ENCODE data around the gene SEMA4A. TPM values are rescaled to one million over a fixed set of nuclear protein-coding genes. Genes with fewer than 3 reads are reported as not detected.

The SEMA4A gene
- total RNA-seq, 1 donor from 2014 or later, result 30.7 TPM

GRCh38 chr1:156154317-156154749, 948 bp downstream of the SEMA4A start:
- peak; percentile 90 for ATAC-seq
- intact Hi-C loops (cut with DNase I), result no loop called here
- Histone ChIP-seq H3K27ac (peak overlapping the region; percentile 51), H3K4me3 (peak overlapping the region; percentile 37), H3K9me3 (no peaks in the 10 kb centered on the region), H3K4me1 (peaks cover 11% of the 10 kb centered on the region), H3K27me3 (no peaks in the 10 kb centered on the region), H3K36me3 (no peaks in the 10 kb centered on the region)
- DNase-seq, result peak; percentile 80
- TF ChIP-seq CTCF (IDR thresholded peaks at IDR 0.05), result no peak

- Histone ChIP-seq H3K9me3 (no peaks in the 10 kb centered on the region), H3K36me3 (no peaks in the 10 kb centered on the region), H3K4me3 (no peak overlapping the region), H3K27ac (no peak overlapping the region), H3K27me3 (no peaks in the 10 kb centered on the region), H3K4me1 (peaks cover 10% of the 10 kb centered on the region)
- TF ChIP-seq CTCF (IDR thresholded peaks at IDR 0.05), result no peak
- ATAC-seq, result no peak
- DNase-seq, result no peak
- intact Hi-C loops (cut with DNase I), result no loop called here
Measured at GRCh38 chr1:156155756-156156510, 2.5 kb downstream of the SEMA4A start.

GRCh38 chr1:156157506-156157905, 4.1 kb downstream of the SEMA4A start:
- Histone ChIP-seq H3K4me3 (no peak overlapping the region), H3K27me3 (no peaks in the 10 kb centered on the region), H3K4me1 (peaks cover 19% of the 10 kb centered on the region), H3K9me3 (no peaks in the 10 kb centered on the region), H3K36me3 (no peaks in the 10 kb centered on the region), H3K27ac (no peak overlapping the region)
- no peak for TF ChIP-seq CTCF (IDR thresholded peaks at IDR 0.05)
- DNase-seq (no peak), ATAC-seq (no peak)
- intact Hi-C loops (cut with DNase I), result no loop called here

- Histone ChIP-seq H3K9me3 (no peaks in the 10 kb centered on the region), H3K4me1 (peaks cover 20% of the 10 kb centered on the region), H3K27ac (no peak overlapping the region), H3K36me3 (no peaks in the 10 kb centered on the region), H3K4me3 (no peak overlapping the region), H3K27me3 (no peaks in the 10 kb centered on the region)
- intact Hi-C loops (cut with DNase I), result no loop called here
- TF ChIP-seq CTCF (IDR thresholded peaks at IDR 0.05), result no peak
- DNase-seq (no peak), ATAC-seq (no peak)
Measured at GRCh38 chr1:156157966-156158365, 4.6 kb downstream of the SEMA4A start.

GRCh38 chr1:156160000-156160742, 6.8 kb downstream of the SEMA4A start:
- H3K4me1 ChIP-seq, result peaks cover 19% of the 10 kb centered on the region
- intact Hi-C loops (cut with DNase I), result no loop called here
- H3K27ac ChIP-seq, result peak overlapping the region; percentile 63
- no peaks in the 10 kb centered on the region for H3K27me3 ChIP-seq
- TF ChIP-seq CTCF (IDR thresholded peaks at IDR 0.05), result no peak
- DNase-seq (no peak), ATAC-seq (no peak)
- no peaks in the 10 kb centered on the region for H3K9me3 ChIP-seq
- no peaks in the 10 kb centered on the region for H3K36me3 ChIP-seq
- peak overlapping the region; percentile 33 for H3K4me3 ChIP-seq
